CD1c-positive myeloid dendritic cell (primary cell): ENCODE measurements around the gene SUCLG2.
"Not testable (repeated sequence)": the region's sequence is repeated elsewhere in the genome, so short reads cannot be mapped to it uniquely, and the experiment has no call there.

Experiments
- DNase-seq: peaks from one replicate; pipeline ENCODE4 v3.0.0-alpha.2; 2016; ENCODE audit errors: extremely low spot score

SUCLG2 gene

GRCh38 chr3:67559029-67559605 is 95.3 kb downstream of the SUCLG2 start:
- DNase-seq = no peak

- no peak for DNase-seq
These were observed 96.0 kb downstream of the SUCLG2 start for GRCh38 chr3:67558426-67558825.

GRCh38 chr3:67557848-67558355 is 96.5 kb downstream of the SUCLG2 start:
- no peak for DNase-seq

- no peak for DNase-seq
These were observed 102.9 kb downstream of the SUCLG2 start for GRCh38 chr3:67551361-67552016.

GRCh38 chr3:67550541-67550940 is 103.9 kb downstream of the SUCLG2 start:
- DNase-seq = no peak

- DNase-seq = not testable (repeated sequence)
These were observed 111.7 kb downstream of the SUCLG2 start for GRCh38 chr3:67542502-67543250.

GRCh38 chr3:67540198-67540894 is 114.1 kb downstream of the SUCLG2 start:
- no peak for DNase-seq

- DNase-seq = not testable (repeated sequence)
These were observed 117.2 kb downstream of the SUCLG2 start for GRCh38 chr3:67537203-67537602.

- no peak for DNase-seq
These were observed 119.4 kb downstream of the SUCLG2 start for GRCh38 chr3:67535006-67535405.

- DNase-seq = no peak
These were observed 119.8 kb downstream of the SUCLG2 start for GRCh38 chr3:67534594-67534993.

- no peak for DNase-seq
These were observed 123.0 kb downstream of the SUCLG2 start for GRCh38 chr3:67531181-67532101.

- DNase-seq = no peak
These were observed 124.5 kb downstream of the SUCLG2 start for GRCh38 chr3:67529915-67530314.

GRCh38 chr3:67529337-67529736 is 125.1 kb downstream of the SUCLG2 start:
- DNase-seq = no peak

- no peak for DNase-seq
These were observed 128.2 kb downstream of the SUCLG2 start for GRCh38 chr3:67526246-67526645.

- no peak for DNase-seq
These were observed 130.4 kb downstream of the SUCLG2 start for GRCh38 chr3:67524046-67524445.

GRCh38 chr3:67522081-67522480 is 132.3 kb downstream of the SUCLG2 start:
- DNase-seq = no peak

- no peak for DNase-seq
These were observed 133.3 kb downstream of the SUCLG2 start for GRCh38 chr3:67521053-67521646.

- DNase-seq = no peak
These were observed 136.2 kb downstream of the SUCLG2 start for GRCh38 chr3:67518236-67518635.

- no peak for DNase-seq
These were observed 136.6 kb downstream of the SUCLG2 start for GRCh38 chr3:67517781-67518180.

GRCh38 chr3:67516496-67516895 is 137.9 kb downstream of the SUCLG2 start:
- DNase-seq = no peak

GRCh38 chr3:67515778-67516177 is 138.6 kb downstream of the SUCLG2 start:
- DNase-seq = no peak
